Activated CD8-positive, alpha-beta memory T cell treated with anti-CD3 and anti-CD28 coated beads, Interleukin-2, amount 50 U/mL, for 24 hours (primary cell): ENCODE results near the gene CTIF.
"Not testable (repeated sequence)": the region's sequence is repeated elsewhere in the genome, so short reads cannot be mapped to it uniquely, and the experiment has no call there.

ENCODE experiments used
- DNase-seq: peaks from one replicate; pipeline ENCODE4 v3.0.0-alpha.2; 2020; ENCODE audit errors: extremely low read depth

The CTIF gene

DNA sequence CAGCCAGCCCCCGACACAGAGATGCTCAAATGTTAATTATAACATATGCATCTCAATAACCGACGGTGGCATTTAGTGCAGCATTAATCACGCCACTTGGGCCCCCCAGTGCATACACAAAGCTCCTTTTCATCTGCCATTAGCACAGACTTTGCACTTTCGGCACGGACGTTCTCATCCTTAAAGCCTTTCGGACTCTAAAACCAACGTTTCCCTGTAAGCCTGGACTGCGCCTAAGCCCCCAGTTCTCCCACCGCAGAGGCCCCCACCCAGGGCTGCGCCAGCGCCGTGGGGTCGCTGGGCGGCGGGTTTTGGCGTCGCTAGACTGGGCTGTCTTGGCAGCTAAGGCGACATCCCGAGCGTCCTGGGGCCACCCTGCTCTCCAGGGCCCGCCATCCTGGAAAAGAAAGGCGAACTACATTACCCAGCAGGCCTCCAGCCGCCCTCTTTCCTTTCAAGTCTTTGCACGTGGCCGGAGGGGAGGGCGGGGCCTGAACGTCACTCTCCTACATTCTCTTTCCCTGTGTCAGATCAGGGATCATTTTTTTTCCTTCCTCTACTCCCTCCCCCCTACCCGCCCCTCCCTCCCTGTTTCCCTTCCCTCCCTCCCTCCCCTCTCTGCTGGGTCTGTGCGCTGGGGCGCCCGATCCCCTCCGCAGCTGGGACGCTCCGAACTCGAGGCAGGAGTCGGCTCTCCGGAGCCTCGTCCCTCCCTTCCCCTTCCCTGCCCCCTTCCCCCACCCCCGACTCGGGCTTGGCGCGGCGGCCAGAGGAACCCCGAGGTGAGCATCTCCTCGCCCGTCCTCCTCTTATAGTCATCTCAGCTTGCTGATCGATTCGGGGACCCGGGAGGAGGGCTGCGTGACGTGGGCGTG is at the start of gene CTIF:
Gene CTIF, plus strand, starts transcription at position 501 of the 875 bp plus-strand sequence. CDS start 80,535 bp downstream, outside the sequence.
- DNase-seq, result no peak

DNA sequence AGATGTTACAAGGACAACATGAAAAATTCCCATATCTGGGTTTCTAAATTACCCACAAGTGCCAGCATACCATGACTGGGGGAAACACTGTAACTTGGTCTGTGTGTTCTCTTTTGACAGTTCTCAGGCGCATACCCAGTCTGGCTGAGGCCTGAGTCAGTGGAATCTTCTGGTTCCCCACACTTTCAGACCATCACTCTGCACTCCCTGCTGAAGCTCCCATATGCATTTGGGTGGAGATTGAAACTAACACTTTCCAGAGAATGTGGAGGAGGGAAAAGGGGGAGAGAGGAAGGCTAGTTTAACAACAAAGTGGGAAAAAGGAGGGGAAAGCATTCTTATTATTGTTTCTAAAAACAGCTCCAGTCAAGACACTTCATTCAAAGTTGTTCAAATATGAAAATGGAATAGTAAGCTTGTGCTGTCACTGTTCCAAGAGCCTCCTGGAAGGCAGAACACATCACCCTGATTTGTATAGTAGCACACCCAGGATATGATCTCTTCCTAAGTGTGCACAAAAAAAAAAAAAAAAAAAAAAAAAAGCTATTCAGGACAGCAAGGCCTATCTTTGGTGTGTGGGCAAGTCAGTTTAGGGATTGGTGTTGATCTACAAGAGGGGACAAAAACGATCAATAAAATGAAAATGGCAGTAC is 48.1 kb upstream of the CTIF start:
- DNase-seq, result no peak

DNA sequence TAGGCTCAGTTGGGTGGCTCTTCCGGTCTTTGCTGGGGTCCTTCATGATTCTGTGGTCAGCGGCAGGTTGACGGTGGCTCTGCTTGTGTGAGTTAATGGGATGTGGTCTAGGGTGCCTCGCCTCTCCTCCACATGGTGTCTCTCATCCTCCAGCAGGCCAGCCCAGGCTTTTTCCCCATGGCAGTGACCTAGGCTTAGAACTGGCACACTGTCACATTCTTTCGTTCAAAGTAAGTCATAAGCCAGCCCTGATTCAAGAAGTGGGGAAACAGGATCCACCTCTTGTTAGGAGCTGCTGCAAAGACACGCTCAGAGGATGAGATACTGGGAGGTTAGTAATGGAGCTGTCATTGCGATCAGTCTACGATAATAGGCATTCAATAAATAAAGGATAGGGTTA is 46.0 kb upstream of the CTIF start:
- DNase-seq, result no peak

DNA sequence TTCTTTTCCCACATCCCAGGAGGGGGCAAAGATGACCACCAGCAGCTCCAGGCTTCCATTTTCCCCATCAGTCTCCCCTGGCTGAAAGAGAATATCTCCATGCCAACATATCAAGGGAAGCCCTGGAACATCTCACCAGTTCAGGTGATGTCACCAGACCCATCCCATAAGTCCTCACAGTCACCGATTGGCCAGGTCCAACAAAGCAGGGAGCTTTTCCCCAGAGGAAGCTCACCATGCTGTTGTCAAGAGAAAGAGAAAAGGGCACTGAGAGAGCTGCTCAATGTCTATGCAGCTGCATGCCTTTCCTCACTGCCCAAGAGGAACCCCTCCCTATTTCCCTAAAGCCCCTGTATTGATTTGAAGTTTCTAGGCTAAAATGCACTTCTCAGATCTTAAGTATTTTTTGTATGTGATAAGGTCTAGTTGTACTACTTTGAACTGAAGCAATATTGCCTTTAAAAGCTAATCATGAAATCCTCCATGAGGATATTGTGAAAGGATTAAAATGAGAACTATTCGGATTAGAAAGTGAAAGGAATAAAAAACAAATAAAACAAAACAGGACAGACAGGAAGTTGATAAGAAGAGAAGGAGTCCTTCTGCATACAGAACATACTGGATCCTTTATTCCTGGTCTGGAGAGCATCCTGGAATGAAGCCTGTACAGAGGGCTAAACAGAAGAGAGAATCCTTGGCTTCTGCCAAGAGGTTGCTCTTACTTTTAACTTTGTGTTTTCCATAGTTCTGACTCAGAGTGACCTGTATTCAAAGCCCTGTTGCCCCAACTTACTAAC is 45.2 kb upstream of the CTIF start:
- no peak for DNase-seq

DNA sequence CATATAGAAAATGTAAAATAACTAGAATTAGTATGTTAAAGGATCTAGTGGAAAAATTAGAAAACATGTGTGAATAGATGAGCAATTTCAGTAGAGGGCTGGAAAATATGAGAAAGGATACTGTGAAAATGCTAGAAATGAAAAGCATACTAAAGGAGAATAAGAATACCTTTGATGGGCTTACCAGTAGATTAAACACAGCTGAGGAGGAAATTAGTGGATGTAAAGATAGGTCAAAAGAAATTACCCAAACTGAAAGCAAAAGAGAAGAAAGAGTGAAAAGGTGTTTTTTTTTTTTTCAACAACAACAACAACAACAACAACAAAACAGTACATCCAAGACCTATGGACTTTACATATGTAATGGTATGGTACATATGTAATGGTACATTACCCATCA is 41.0 kb upstream of the CTIF start:
- no peak for DNase-seq

DNA sequence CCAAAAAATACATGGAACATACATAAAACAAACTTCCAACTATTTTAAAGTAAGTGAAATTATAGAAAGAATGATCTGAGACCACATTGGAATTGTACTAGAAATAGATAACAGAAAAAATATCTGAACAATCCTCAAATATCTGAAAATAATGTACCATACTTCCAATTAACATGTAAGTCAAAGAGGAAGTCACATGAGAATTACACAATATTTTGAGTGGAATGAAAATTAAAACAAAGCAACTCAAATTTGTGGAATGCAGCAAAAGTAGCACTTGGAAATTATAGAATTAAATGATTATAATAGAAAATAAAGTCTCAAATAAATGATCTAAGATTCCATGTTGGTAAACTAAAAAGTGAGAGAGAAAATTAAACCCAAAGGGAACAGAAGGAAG is 38.3 kb upstream of the CTIF start:
- DNase-seq, result no peak

DNA sequence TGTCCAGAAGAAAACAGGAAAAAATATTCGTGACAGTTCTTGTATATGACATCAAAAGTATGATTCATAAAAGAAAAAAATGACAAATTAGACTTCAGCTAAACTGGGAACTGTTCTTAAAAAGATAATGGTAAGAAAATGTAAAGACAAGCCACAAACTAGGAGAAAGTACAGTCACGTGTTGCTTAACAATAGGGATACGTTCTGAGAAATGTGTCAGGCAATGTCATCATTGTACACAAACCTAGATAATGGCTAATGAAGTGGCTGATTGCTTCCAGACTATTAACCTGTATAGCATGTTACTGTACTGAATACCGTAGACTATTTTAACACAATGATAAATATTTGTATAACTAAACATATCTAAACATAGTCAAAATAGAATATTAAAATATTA is 35.9 kb upstream of the CTIF start:
- no peak for DNase-seq

DNA sequence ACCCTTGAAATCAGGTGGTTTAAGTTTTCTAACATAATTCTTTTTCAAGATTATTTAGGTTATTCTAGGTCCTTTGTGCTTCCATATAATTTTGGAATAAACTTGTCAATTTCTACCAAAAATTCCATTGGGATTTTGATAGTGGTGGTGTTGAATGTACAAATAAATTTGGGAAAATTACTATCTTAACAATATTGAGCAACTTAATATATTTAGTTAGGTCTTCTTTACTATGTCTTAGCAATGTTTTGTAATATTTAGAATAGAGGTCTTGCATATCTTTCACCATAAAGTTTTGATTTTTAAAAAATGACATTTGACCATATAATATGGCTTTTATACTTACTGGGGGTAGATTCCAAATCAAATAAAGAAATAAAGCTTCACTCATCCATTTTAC is 34.0 kb upstream of the CTIF start:
- DNase-seq, result no peak

DNA sequence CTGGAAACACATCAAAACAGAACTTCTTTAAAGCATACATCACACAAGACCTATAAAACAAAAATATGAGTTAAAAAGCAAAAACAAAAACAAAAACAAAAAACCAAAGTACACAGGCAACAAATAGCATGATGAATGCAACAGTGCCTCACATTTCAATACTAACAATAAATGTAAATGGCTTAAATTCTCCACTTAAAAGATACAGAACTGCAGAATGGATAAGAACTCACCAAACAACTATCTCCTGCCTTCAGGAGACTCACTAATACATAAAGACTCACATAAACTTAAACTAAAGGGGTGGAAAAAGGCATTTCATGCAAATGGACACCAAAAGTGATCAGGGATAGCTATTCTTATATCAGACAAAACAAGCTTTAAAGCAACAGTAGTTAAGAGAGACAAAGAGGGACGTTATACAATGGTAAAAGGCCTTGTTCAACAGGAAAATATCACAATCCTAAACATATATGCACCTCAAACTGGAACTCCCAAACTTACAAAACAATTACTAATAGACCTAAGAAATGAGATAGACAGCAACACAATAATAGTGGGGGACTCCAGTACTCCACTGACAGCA is 31.8 kb upstream of the CTIF start:
- DNase-seq, result not testable (repeated sequence)

DNA sequence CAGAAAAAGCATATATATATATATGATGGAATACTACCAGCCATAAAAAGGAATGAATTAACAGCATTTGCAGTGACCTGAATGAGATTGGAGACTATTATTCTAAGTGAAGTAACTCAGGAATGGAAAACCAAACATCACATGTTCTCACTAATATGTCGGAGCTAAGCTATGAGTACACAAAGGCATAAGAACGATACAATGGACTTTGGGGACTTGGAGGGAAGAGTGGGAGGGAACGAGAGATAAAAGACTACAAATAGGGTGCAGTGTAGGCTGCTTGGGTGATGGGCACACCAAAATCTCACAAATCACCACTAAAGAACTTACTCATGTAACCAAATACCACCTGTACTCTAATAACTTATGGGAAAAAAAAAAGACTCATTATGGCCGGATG is 26.3 kb upstream of the CTIF start:
- not testable (repeated sequence) for DNase-seq

DNA sequence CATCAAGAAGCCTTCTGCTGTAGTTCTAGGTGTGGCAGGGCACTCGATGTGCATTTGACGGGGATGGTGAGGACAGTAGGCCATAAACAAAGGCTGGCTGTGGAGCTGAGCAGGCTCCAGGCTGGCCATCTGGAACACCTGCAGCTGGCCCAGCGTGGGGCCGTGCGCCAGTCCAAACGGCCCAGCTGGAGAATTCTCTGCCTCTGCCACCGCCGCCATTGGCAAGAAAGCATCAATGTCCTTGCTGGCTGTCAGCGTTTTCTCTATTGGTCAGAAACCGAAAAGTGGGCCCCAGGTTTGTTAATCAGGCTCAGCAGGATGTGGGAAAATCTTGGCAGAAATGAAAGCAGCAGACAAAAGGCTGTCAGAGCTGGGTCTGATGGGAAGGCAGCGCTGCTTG is 24.0 kb upstream of the CTIF start:
- DNase-seq, result no peak

DNA sequence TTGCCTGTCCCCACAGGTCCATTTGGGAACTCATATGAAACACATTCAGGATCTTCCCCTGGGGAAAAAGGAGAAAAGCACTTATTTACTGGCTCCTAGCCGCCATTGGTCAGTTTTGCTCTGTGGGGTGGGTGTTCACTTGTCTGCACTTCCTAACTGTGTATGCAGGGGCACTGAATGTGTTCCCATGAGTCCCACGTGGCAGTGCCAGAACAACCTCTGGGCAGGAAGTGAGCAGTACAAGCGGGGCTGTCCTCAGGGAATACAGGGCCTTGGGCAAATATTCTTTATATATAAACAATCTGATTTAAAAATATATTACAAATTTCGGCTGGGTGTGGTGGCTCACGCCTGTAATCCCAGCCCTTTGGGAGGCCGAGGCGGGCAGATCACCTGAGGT is 21.8 kb upstream of the CTIF start:
- DNase-seq, result no peak

DNA sequence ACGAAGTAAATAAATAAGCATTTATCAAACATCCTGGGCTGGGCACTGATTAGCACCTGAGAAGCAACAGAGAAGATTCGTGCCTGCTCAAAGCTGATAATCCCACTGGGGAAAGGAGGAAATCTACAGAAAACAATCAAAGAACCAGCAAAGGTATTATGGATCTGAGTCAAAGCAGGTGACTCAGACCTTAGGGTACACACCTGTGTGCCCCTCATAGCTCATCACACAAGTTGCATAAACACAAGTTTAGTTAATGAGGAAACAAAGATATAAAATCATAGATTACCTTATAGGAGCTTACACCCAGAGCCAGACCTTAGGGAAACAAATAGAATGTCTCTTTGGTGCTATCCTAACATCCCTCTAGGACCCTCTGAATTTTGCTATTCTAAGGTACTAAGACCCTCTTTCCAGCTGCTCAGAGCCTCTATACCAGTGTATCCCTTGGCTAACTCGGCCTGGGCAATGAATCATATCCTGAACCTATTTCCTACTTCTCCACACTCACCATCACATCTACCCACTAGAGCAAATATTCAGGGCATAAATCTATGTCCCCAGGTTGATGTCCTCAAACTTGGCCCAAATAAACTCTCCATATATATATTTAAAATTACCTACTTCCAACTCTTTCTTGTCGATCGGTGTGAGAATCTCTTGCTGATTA is 19.3 kb upstream of the CTIF start:
- no peak for DNase-seq

DNA sequence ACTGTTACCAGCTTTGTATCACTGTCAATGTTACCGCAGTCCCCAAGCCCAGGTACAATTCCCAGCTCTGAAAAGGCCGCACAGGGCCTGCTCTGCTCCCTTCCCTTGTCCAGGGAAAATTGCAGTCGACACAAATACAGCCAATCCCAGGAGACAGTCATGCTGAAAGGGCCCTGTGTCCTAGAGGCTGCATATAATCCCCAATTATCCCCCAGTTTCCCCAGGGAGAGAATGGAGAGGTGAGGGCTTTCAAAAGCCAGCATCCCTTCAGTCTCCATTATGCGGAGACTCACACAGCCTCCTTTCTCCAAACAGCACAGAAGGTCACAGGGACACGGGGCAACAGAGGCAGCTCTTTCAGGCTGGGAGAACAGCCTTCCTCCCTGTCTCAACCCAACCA is 17.1 kb upstream of the CTIF start:
- DNase-seq, result no peak

DNA sequence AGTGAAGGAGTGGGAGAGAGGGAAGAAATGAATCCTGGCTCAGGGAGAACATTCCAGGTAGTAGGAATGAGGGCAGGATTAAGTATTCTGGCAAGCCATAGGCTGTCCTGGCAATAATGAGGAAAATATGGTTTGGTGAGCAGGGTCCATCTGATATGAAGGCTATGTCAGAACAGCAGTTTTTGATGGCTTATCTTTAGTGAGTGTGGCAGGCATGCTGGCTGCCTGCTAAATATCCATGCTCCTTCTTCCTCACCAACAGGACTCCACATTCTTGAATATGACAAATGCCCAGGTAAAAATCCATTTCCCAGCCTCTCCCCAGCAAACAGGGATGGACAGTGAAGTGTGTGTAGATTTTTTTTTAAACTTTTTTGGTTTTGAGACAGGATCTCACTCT is 13.2 kb upstream of the CTIF start:
- DNase-seq, result no peak

DNA sequence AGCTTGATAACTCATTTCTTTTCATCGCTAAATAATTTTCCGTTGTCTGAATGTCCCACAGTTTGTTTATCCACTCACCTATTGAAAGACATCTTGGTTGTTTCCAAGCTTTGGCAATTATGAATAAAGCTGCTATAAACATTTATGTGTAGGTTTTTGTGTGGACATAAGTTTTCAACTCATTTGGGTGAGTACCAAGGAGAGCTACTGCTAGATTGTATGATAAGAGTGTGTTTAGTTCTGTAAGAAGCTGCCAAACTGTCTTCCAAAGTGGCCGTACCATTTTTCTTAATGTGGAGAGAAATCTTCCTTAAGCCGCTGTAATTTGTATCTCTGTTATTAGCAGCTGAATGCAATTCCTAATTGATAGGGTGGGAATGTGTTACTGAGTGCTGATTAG is 11.4 kb upstream of the CTIF start:
- no peak for DNase-seq

DNA sequence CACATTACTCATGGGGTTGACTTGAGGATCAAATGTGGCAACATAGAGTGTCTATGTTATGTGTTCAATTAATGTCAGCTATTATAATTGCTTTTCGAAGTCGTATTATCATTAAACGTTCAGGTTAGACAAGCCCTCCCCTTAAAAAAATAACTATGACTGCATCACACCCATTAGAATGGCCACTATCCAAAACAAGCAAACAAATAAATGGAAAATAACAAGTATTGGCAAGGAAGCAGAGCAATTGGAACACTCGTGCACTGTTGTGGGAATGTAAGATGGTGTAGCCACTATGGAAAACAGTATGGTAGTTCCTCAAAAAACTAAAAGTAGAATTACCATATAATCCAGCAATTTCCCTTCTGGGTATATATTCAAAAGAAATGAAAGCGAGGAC is 10.0 kb upstream of the CTIF start:
- DNase-seq, result no peak

DNA sequence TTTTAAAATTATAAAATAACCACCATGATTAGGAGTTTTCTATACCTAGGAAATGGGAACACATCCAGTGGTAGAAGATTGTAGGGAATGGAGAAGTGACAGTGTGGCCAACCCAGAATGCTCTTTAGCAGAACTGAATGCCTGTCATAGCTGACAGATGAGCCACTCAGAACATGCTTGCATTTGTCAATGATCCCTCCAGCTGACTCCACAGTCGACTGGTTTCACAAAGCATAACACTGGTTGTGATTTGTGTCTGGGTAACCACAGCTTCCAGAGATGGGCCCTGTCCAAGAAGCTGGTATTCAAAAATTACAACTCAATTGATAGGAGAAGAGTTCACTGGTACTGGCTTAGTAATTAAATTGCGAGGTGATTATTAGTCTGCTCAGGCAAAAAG is 9.0 kb upstream of the CTIF start:
- DNase-seq, result no peak

DNA sequence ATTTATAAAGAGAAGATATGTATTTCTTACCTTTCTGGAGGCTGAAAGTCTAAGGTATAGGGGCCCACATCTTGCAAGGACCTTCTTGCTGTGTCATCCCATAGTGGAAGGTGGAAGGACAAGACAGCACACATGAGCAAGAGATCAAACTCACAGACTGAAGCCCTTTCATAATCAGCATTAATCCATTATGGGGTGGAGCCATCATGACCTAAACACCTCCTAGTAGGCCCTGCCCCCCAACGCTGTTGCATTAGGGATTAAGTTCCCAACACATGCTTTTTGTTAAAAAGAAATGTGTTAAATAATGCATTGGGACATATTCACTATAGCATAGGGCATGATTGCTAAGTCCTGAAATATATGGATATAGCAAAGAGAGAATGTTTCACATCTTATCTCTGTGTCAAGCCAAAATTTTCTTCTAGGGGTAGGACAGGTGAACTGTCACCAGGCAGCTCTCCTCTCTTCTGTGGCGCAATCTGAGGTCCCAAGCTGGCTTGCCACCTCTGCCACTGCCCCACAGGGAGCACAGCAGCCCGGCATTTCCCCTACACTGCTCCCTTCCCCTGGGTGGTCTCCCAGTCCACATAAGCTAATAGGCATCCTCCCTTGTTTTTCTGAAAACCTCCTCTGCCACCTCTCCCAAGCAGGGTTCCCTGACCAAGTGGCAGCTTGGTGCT is 8.3 kb upstream of the CTIF start:
- DNase-seq, result no peak

DNA sequence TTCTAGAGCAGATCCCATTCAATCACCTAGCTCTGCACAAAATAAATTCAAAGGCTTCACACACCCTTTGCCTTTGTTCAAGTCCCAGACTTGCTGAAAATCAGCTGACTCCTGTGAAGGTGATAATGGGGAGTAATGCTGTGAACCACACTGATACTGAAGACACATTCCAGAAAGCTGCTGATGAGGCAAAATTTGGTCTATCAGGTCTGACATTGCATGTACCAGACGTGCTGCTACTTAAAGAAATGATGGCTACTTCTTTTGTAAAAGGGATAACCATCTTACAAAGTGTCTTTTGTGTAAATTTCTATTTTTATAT is 7.8 kb upstream of the CTIF start:
- DNase-seq, result no peak

DNA sequence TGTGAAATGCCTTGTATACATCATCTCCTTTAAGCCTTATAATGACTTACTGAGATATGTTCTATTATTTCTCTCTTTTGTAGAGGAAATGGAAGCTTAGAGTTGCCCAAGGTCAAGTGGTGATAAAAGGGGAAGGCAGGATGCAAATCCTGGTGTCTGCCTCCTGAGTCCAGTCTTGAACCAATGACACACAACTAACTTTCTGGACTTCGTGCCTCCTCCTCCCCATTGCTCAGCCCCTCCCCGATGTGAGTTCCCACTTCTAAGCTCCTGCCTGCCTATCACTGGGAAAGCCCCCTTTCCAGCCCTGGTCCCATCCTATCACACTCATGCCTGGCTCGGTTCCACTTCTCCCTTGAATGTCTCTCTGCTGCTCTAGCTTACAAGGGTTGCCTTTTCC is 6.9 kb upstream of the CTIF start:
- no peak for DNase-seq
